GM23248 (cell line): Measurements from ENCODE around the gene FBXO10.
"Not testable (repeated sequence)": the region's sequence is repeated elsewhere in the genome, so short reads cannot be mapped to it uniquely, and the experiment has no call there.

Source experiments
- EZH2 ChIP-seq: fragments of 200-600 bp; sonication (generic); IDR thresholded peaks from 2 replicates; pipeline ENCODE4 v1.6.1; 2018; ENCODE audit warnings: antibody characterized with exemption, mild to moderate bottlenecking; ENCODE audit not compliant: insufficient read depth, poor library complexity, severe bottlenecking
- EZH2phosphoT487 ChIP-seq: fragments of 200-600 bp; sonication (generic); IDR thresholded peaks from 2 replicates; pipeline ENCODE4 v1.6.1; 2018; ENCODE audit warnings: antibody characterized with exemption, moderate library complexity, mild to moderate bottlenecking, low read depth; ENCODE audit not compliant: insufficient read depth

- not testable (repeated sequence) for TF ChIP-seq EZH2phosphoT487, EZH2
Measured at GRCh38 chr9:37477443-37477842, 98.7 kb downstream of the FBXO10 start.
